H1 (cell line): ENCODE results near the gene RRP12. TPM values are rescaled to one million over a fixed set of nuclear protein-coding genes. Genes with fewer than 3 reads are reported as not detected.

Source experiments
- CTCF ChIA-PET: fragments of 300-600 bp; sonication (Branson Sonifier 250); formaldehyde crosslinking; loops from one replicate; lab custom pipeline; 2021; ENCODE audit not compliant: partially characterized antibody; lab: Charles Lee
- POLR2A ChIA-PET: fragments of 300-600 bp; sonication (Branson Sonifier 250); formaldehyde crosslinking; loops from one replicate; lab custom pipeline; 2021; ENCODE audit warnings: inconsistent platforms; ENCODE audit not compliant: partially characterized antibody; lab: Charles Lee
- DNase-seq, 2 experiments: peaks; one replicate each; pipeline versions ENCODE4 v3.0.0 to v3.0.0-alpha.2; 2010 to 2022; ENCODE audit warnings: low spot score in 2 of 2, low read depth in 1 of 2, mixed read lengths in 1 of 2
- FAIRE-seq: peaks from 2 replicates; lab custom pipeline; 2011; peaks lifted over from hg19 to GRCh38; lab: Jason Lieb, UNC
- H2AFZ ChIP-seq: 2 replicates; pipeline ENCODE4 v1.8.1; 2012; ENCODE audit warnings: low read length, inconsistent platforms
- H2AK5ac ChIP-seq: 2 replicates; pipeline ENCODE4 v1.6.1; 2013; ENCODE audit warnings: low read depth, low read length
- H2BK120ac ChIP-seq: replicated peaks from 2 replicates; pipeline ENCODE3; 2013; ENCODE audit warnings: low read depth, low read length, inconsistent platforms
- H2BK12ac ChIP-seq: 2 replicates; pipeline ENCODE4 v1.6.1; 2013; ENCODE audit warnings: low read depth, low read length
- H2BK15ac ChIP-seq: 2 replicates; pipeline ENCODE4 v1.6.1; 2013; ENCODE audit warnings: low read length
- H2BK20ac ChIP-seq: 2 replicates; pipeline ENCODE4 v1.6.1; 2013; ENCODE audit warnings: low read length
- H2BK5ac ChIP-seq: 2 replicates; pipeline ENCODE4 v1.6.1; 2013; ENCODE audit warnings: low read depth, low read length
- H3K14ac ChIP-seq: 2 replicates; pipeline ENCODE4 v1.6.1; 2013; ENCODE audit warnings: inconsistent platforms; ENCODE audit not compliant: insufficient read length
- H3K18ac ChIP-seq: 2 replicates; pipeline ENCODE4 v1.6.1; 2013; ENCODE audit warnings: low read length; ENCODE audit errors: extremely low read depth
- H3K23ac ChIP-seq: 2 replicates; pipeline ENCODE4 v1.6.1; 2013; ENCODE audit warnings: inconsistent platforms; ENCODE audit not compliant: insufficient read length
- H3K23me2 ChIP-seq: 2 replicates; pipeline ENCODE4 v1.6.1; 2013; ENCODE audit warnings: low read depth, low read length
- H3K27ac ChIP-seq: 2 replicates; pipeline ENCODE4 v1.6.1; 2011; ENCODE audit warnings: low read depth, low read length, inconsistent platforms
- H3K27me3 ChIP-seq, 4 experiments: replicated peaks in 1 of 4; 1 replicate in 1 of 4; 2 replicates in 3 of 4; pipeline versions ENCODE4 v1.6.1 to v1.8.1; 2011 to 2013; ENCODE audit warnings: low read length in 3 of 4, mild to moderate bottlenecking in 3 of 4, inconsistent platforms in 2 of 4, mixed read lengths in 2 of 4, moderate library complexity in 1 of 4; ENCODE audit not compliant: control insufficient read depth in 3 of 4, insufficient read depth in 3 of 4; ENCODE audit errors: extremely low read depth in 1 of 4
- H3K36me3 ChIP-seq, 4 experiments: 2 replicates each; pipeline versions ENCODE4 v1.6.1 to v1.8.1; 2011 to 2013; ENCODE audit warnings: mild to moderate bottlenecking in 4 of 4, low read length in 3 of 4, moderate library complexity in 2 of 4, control low read depth in 1 of 4, inconsistent platforms in 1 of 4; ENCODE audit not compliant: insufficient read depth in 4 of 4, control insufficient read depth in 2 of 4
- H3K4ac ChIP-seq: replicated peaks from 2 replicates; pipeline ENCODE3; 2013; ENCODE audit warnings: low read length, low read depth, mixed read lengths, inconsistent platforms; ENCODE audit not compliant: insufficient read length
- H3K4me1 ChIP-seq, 4 experiments: replicated peaks in 1 of 4; 1 replicate in 1 of 4; 2 replicates in 3 of 4; pipeline versions ENCODE4 v1.6.1 to v1.8.1; 2011 to 2013; ENCODE audit warnings: low read length in 3 of 4, inconsistent platforms in 2 of 4, mixed read lengths in 1 of 4; ENCODE audit not compliant: insufficient read depth in 4 of 4, control insufficient read depth in 3 of 4
- H3K4me2 ChIP-seq, 2 experiments: 2 replicates each; pipeline versions ENCODE4 v1.6.1 to v1.8.1; 2011 to 2013; ENCODE audit warnings: low read depth in 2 of 2, low read length in 2 of 2, control low read depth in 1 of 2, inconsistent platforms in 1 of 2, mild to moderate bottlenecking in 1 of 2; ENCODE audit not compliant: insufficient read depth in 1 of 2
- H3K4me3 ChIP-seq, 4 experiments: fragments of 200-600, 300-600 bp in 1 of 4; sonication (generic), shearing (Covaris generic), sonication (Bioruptor Twin) in 1 of 4; 2 replicates each; pipeline versions ENCODE4 v1.5.1 to v1.8.1; 2011 to 2016; ENCODE audit warnings: low read length in 4 of 4, low read depth in 3 of 4, control low read depth in 2 of 4, inconsistent platforms in 2 of 4, mild to moderate bottlenecking in 2 of 4, mixed read lengths in 1 of 4, moderate library complexity in 1 of 4; ENCODE audit not compliant: insufficient read depth in 2 of 4; ENCODE audit errors: extremely low read depth in 1 of 4
- H3K56ac ChIP-seq: replicated peaks from 2 replicates; pipeline ENCODE3; 2013; ENCODE audit warnings: low read depth, mild to moderate bottlenecking, mixed read lengths, low read length, inconsistent platforms; ENCODE audit not compliant: insufficient read length
- H3K79me1 ChIP-seq: 2 replicates; pipeline ENCODE4 v1.6.1; 2013; ENCODE audit warnings: low read depth, low read length, control low read depth
- H3K79me2 ChIP-seq, 2 experiments: 2 replicates each; pipeline versions ENCODE4 v1.6.1 to v1.8.1; 2012 to 2013; ENCODE audit warnings: low read length in 2 of 2, mild to moderate bottlenecking in 2 of 2, inconsistent platforms in 1 of 2; ENCODE audit not compliant: insufficient read depth in 2 of 2, control insufficient read depth in 1 of 2
- H3K9ac ChIP-seq, 4 experiments: replicated peaks in 1 of 4; 1 replicate in 1 of 4; 2 replicates in 3 of 4; pipeline versions ENCODE4 v1.6.1 to v1.8.1; 2011 to 2013; ENCODE audit warnings: low read depth in 3 of 4, low read length in 3 of 4, control low read depth in 2 of 4, mild to moderate bottlenecking in 2 of 4, moderate library complexity in 2 of 4, inconsistent platforms in 1 of 4; ENCODE audit errors: extremely low read depth in 1 of 4
- H3K9me3 ChIP-seq, 2 experiments: 2 replicates each; pipeline versions ENCODE4 v1.6.1 to v1.8.1; 2012 to 2013; ENCODE audit warnings: mild to moderate bottlenecking in 2 of 2, moderate library complexity in 2 of 2, control low read depth in 1 of 2, inconsistent platforms in 1 of 2, low read depth in 1 of 2, low read length in 1 of 2, mixed read lengths in 1 of 2; ENCODE audit not compliant: insufficient read depth in 2 of 2
- H4K20me1 ChIP-seq, 2 experiments: replicated peaks in 1 of 2; 2 replicates each; pipeline versions ENCODE3 to v1.8.1; 2011 to 2013; ENCODE audit warnings: inconsistent platforms in 2 of 2, low read length in 2 of 2, mild to moderate bottlenecking in 1 of 2; ENCODE audit not compliant: insufficient read depth in 2 of 2, control insufficient read depth in 1 of 2
- H4K5ac ChIP-seq: 2 replicates; pipeline ENCODE4 v1.6.1; 2013; ENCODE audit warnings: low read length, low read depth, mixed read lengths, inconsistent platforms; ENCODE audit not compliant: insufficient read length
- H4K8ac ChIP-seq: 2 replicates; pipeline ENCODE4 v1.8.0; 2013; ENCODE audit warnings: mild to moderate bottlenecking, moderate library complexity, low read length, inconsistent platforms; ENCODE audit not compliant: insufficient read depth; ENCODE audit errors: extremely low read depth
- H4K91ac ChIP-seq: replicated peaks from 2 replicates; pipeline ENCODE3; 2013; ENCODE audit warnings: low read length, mixed read lengths, inconsistent platforms; ENCODE audit not compliant: insufficient read length
- ASH2L ChIP-seq: fragments of 200-600, 300-600 bp; sonication (generic); IDR thresholded peaks from one replicate; pipeline ENCODE4 v1.7.1; 2017; ENCODE audit warnings: low read length
- CEBPB ChIP-seq: IDR thresholded peaks from 2 replicates; pipeline ENCODE4 v1.6.1; 2012; ENCODE audit warnings: low read depth, low read length
- POLR2AphosphoS5 ChIP-seq: IDR thresholded peaks from 2 replicates; pipeline ENCODE4 v1.6.1; 2011; ENCODE audit warnings: low read depth, low read length
- RAD21 ChIP-seq, 2 experiments: IDR thresholded peaks in 1 of 2; conservative IDR thresholded peaks in 1 of 2; 2 replicates each; pipeline ENCODE4 v1.6.1; 2011; ENCODE audit warnings: low read depth in 2 of 2, low read length in 2 of 2, improper control_type of control experiment in 1 of 2, inconsistent platforms in 1 of 2, mild to moderate bottlenecking in 1 of 2, moderate library complexity in 1 of 2
- RFX5 ChIP-seq: IDR thresholded peaks from 2 replicates; pipeline ENCODE4 v1.6.1; 2011; ENCODE audit warnings: low read depth, low read length, improper control_type of control experiment, borderline replicate concordance
- WGBS, 2 experiments: shearing (Covaris generic) in 1 of 2; methylation state at CpG; one replicate each; pipeline versions ENCODE4 v1.1.6 to v1.1.7; 2013 to 2015; ENCODE audit warnings: low lambda C conversion rate in 2 of 2, mixed read lengths in 2 of 2, inconsistent platforms in 1 of 2, low coverage in 1 of 2, missing lambda C conversion rate in 1 of 2; ENCODE audit not compliant: insufficient replicate concordance in 2 of 2, insufficient coverage in 1 of 2, insufficient read length in 1 of 2; ENCODE audit errors: extremely low coverage in 1 of 2, missing lambda C conversion rate in 1 of 2; 5-methylcytosine and 5-hydroxymethylcytosine counted together
- polyA plus RNA-seq, 7 experiments: library from polyadenylated mRNA; depleted of rRNA in 3 of 7; stranded (reverse) in 5 of 7; unstranded in 2 of 7; fragments of >200 nt in 5 of 7; fragments of 200-250 nt in 2 of 7; gene quantifications; 1 replicate in 5 of 7; 2 replicates in 1 of 7; 4 replicates in 1 of 7; pipeline versions ENCODE4 v1.2.1 to v1.2.3, GENCODE V29; 2011 to 2013; ENCODE audit warnings: missing spikeins in 2 of 7, mixed read lengths in 2 of 7
- total RNA-seq: library from RNA; stranded (reverse); fragmentation: NEBNext Ultra II Directional; extraction: Animal tissue kit (Norgen Biotek cat#: 25700); gene quantifications from 2 replicates; pipeline ENCODE4 v1.2.1, GENCODE V29; 2021
- TF ChIP-seq, protein P1 (sequence below): IDR thresholded peaks from 2 replicates; pipeline ENCODE4 v1.6.1; 2011; ENCODE audit warnings: low read length, improper control_type of control experiment

RRP12 gene
- total and polyA plus RNA-seq, 2 of the 8 experiments (the other 6 are each of a cell fraction or from before 2014, with no cell fraction given) = 21.0 to 65.8 TPM

GRCh38 chr10:97378933-97379921, 21.9 kb downstream of the RRP12 start:
- Histone ChIP-seq H3K36me3 (peaks cover 2 to 45% (median 33%) of the 10 kb centered on the region in 4 experiments; a peak in 7 of 8 replicates), H3K79me2 (no peaks in the 10 kb centered on the region), H3K14ac (no peak overlapping the region), H2BK15ac (no peak overlapping the region), H2BK20ac (no peak overlapping the region), H3K23ac (no peak overlapping the region), H3K9me3 (no peaks in the 10 kb centered on the region), H3K18ac (no peak overlapping the region), H3K4me3 (no peak overlapping the region), H4K5ac (no peak overlapping the region), H4K91ac (no peak overlapping the region), H2BK12ac (no peak overlapping the region), H3K27me3 (no peaks in the 10 kb centered on the region), H4K8ac (no peak overlapping the region; the same call in 1 of the 2 replicates), H2BK120ac (no peak overlapping the region), H3K4me1 (no peaks in the 10 kb centered on the region), H3K27ac (no peak overlapping the region), H3K4ac (no peak overlapping the region), H4K20me1 (peaks cover 0 to 3% of the 10 kb centered on the region in 2 experiments), H3K4me2 (no peak overlapping the region), H3K79me1 (no peaks in the 10 kb centered on the region), H2AK5ac (no peak overlapping the region), H2AFZ (no peak overlapping the region), H3K56ac (no peak overlapping the region), H3K9ac (no peak overlapping the region), H3K23me2 (no peaks in the 10 kb centered on the region), H2BK5ac (no peak overlapping the region)
- CTCF ChIA-PET = no interaction called here
- POLR2A ChIA-PET = no interaction called here
- FAIRE-seq = no peak
- DNase-seq = no peak
- TF ChIP-seq ASH2L (no peak), RAD21 (IDR thresholded peaks at IDR 0.05 in 1 of 2, conservative IDR thresholded peaks at IDR 0.05 in 1 of 2; ENCODE audit: low read depth in 2 of 2, low read length in 2 of 2) (peak in 1 of 2 experiments; percentile 17; a peak in 1 of 4 replicates), RFX5 (no peak), CEBPB (no peak), POLR2AphosphoS5 (no peak)
- TF ChIP-seq, protein P1, sequence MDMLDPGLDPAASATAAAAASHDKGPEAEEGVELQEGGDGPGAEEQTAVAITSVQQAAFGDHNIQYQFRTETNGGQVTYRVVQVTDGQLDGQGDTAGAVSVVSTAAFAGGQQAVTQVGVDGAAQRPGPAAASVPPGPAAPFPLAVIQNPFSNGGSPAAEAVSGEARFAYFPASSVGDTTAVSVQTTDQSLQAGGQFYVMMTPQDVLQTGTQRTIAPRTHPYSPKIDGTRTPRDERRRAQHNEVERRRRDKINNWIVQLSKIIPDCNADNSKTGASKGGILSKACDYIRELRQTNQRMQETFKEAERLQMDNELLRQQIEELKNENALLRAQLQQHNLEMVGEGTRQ = no peak
- 90% methylated on average over 15 of the region's 15 CpGs; no CpG with 5 or more reads in 1 of the 2 experiments for WGBS, 2 experiments
